Right lobe of liver (tissue), 6 donors: ENCODE measurements around the gene CCHCR1. TPM values are rescaled to one million over a fixed set of nuclear protein-coding genes. Genes with fewer than 3 reads are reported as not detected.

Experiments
- ATAC-seq, 4 donors: fragments of 200-7000 bp; cut with Tn5 transposase; one replicate each; pipeline ENCODE4 v1.9.1; 2020; ENCODE audit warnings: mild to moderate bottlenecking in 4 of 4, moderate library complexity in 4 of 4
- DNase-seq, 3 donors: peaks; one replicate each; pipeline ENCODE4 v3.0.0-alpha.2; 2020
- H3K27ac ChIP-seq, 3 donors: fragments of 200-600 bp; one replicate each; pipeline ENCODE4 v1.8.0; 2022
- H3K27me3 ChIP-seq, 2 donors: fragments of 200-600 bp; one replicate each; pipeline ENCODE4 v1.8.0; 2022
- H3K36me3 ChIP-seq, 4 donors: fragments of 200-600 bp; sonication (generic) in 1 of 4; one replicate each; pipeline versions ENCODE4 v1.5.1 to v1.8.0; 2017 to 2022; ENCODE audit warnings: control low read depth in 1 of 4
- H3K4me1 ChIP-seq, 4 donors: fragments of 200-600 bp; sonication (generic) in 1 of 4; one replicate each; pipeline versions ENCODE4 v1.5.1 to v1.8.0; 2017 to 2022; ENCODE audit warnings: control low read depth in 1 of 4
- H3K4me3 ChIP-seq, 3 donors: fragments of 200-600 bp; one replicate each; pipeline ENCODE4 v1.8.0; 2022
- H3K9me3 ChIP-seq, 4 donors: fragments of 200-600 bp; sonication (generic) in 1 of 4; one replicate each; pipeline versions ENCODE4 v1.5.1 to v1.8.0; 2017 to 2022; ENCODE audit warnings: control low read depth in 1 of 4
- CTCF ChIP-seq, 4 donors: fragments of 200-600 bp in 3 of 4; fragments of 450-650 bp in 1 of 4; IDR thresholded peaks; one replicate each; pipeline versions ENCODE4 v1.5.1 to v1.8.0; 2016 to 2022; ENCODE audit warnings: antibody characterized with exemption in 4 of 4, mild to moderate bottlenecking in 2 of 4
- POLR2A ChIP-seq: fragments of 450-650 bp; IDR thresholded peaks from one replicate; pipeline ENCODE4 v1.6.1; 2017; ENCODE audit warnings: antibody characterized with exemption, mild to moderate bottlenecking
- WGBS: methylation state at CpG from one replicate; pipeline ENCODE4 v1.1.6; 2018; ENCODE audit warnings: low coverage, low lambda C conversion rate; ENCODE audit not compliant: insufficient coverage; ENCODE audit errors: missing lambda C conversion rate; 5-methylcytosine and 5-hydroxymethylcytosine counted together
- intact Hi-C, 2 donors: fragments of 100-400 bp; cut with DNase I; formaldehyde crosslinking; loops; one replicate each; pipeline versions ENCODE4 v1.11.2 to v1.14.1; 2022
- long read RNA-seq: library from polyadenylated mRNA; unstranded; transcript quantifications from one replicate; pipeline ENCODE4 v2.0.0, GENCODE V29; 2019
- total RNA-seq, 6 experiments: library from RNA; depleted of rRNA in 2 of 6; stranded (reverse); fragments of >200 nt in 2 of 6; fragmentation: NEBNext Ultra II Directional in 3 of 6; extraction: Animal tissue kit (Norgen Biotek cat#: 25700) in 3 of 6; gene quantifications; one replicate each; pipeline versions ENCODE4 v1.1.0 to v1.2.4, GENCODE V29; 2016 to 2023
- donor health status: DM: no; HTN: yes; CAD: no.
- donor health status: DM: no; HTN: no; CAD: no.
- donor health status: DM: no; HTN: no; CAD: no.
- donor health status: DM: no; HTN: yes; CAD: no.
- donor health status: DM: no; HTN: yes; CAD: no.

The CCHCR1 gene
- 1 to 10 TPM; 6.0 to 9.1 (median 8.0) TPM for total RNA-seq
- long read RNA-seq = 0 reads

GRCh38 chr6:31157513-31158139 lies at the start of gene CCHCR1:
CCHCR1 (minus strand) TSS chr6:31157802; CDS start chr6:31157600, 202 bp downstream.
- WGBS = 6% methylated on average over 11 of the region's 14 CpGs
- Histone ChIP-seq H3K36me3 (no peaks in the 10 kb centered on the region), H3K4me3 (peak within 1 kb of the TSS; percentile 58 to 69 (median 62)), H3K4me1 (peaks cover 0 to 6% (median 0%) of the 10 kb centered on the region in 4 donors), H3K27me3 (no peaks in the 10 kb centered on the region), H3K9me3 (no peaks in the 10 kb centered on the region), H3K27ac (peak within 1 kb of the TSS in 2 of 3 donors; percentile 44 to 51)
- TF ChIP-seq CTCF (IDR thresholded peaks at IDR 0.05) = no peak
- no peak for TF ChIP-seq POLR2A
- intact Hi-C loops = no loop called here
- DNase-seq (no peak), ATAC-seq (peak in 3 of 4 donors; percentile 29 to 35 (median 34))

GRCh38 chr6:31205638-31206037 lies 48.0 kb upstream of the CCHCR1 start:
- DNase-seq = peak in 1 of 3 donors; percentile 38
- WGBS = 38% methylated on average over 2 of the region's 2 CpGs
- intact Hi-C loops = no loop called here
- H3K4me1 ChIP-seq = peaks cover 2 to 37% (median 20%) of the 10 kb centered on the region in 4 donors
- no peak overlapping the region for H3K4me3 ChIP-seq
- no peak overlapping the region for H3K27ac ChIP-seq
- no peaks in the 10 kb centered on the region for H3K27me3 ChIP-seq
- no peaks in the 10 kb centered on the region for H3K9me3 ChIP-seq
- TF ChIP-seq POLR2A = no peak
- H3K36me3 ChIP-seq = no peaks in the 10 kb centered on the region
- no peak for ATAC-seq

GRCh38 chr6:31204751-31205145 lies 47.1 kb upstream of the CCHCR1 start:
- DNase-seq = no peak
- Histone ChIP-seq H3K27me3 (no peaks in the 10 kb centered on the region), H3K4me3 (no peak overlapping the region), H3K27ac (peak overlapping the region; percentile 87 to 94 (median 90)), H3K9me3 (no peaks in the 10 kb centered on the region), H3K36me3 (no peaks in the 10 kb centered on the region), H3K4me1 (peaks cover 2 to 37% (median 20%) of the 10 kb centered on the region in 4 donors)
- WGBS = 83% methylated on average over 4 of the region's 4 CpGs
- intact Hi-C loops = no loop called here
- ATAC-seq = no peak
- no peak for TF ChIP-seq CTCF (IDR thresholded peaks at IDR 0.05)
- no peak for TF ChIP-seq POLR2A

- H3K36me3 ChIP-seq = no peaks in the 10 kb centered on the region
- ATAC-seq (peak; percentile 70 to 76 (median 71)), DNase-seq (no peak)
- H3K27ac ChIP-seq = peak overlapping the region; percentile 87 to 94 (median 90)
- 11% methylated on average over 5 of the region's 5 CpGs for WGBS
- H3K27me3 ChIP-seq = no peaks in the 10 kb centered on the region
- TF ChIP-seq CTCF (IDR thresholded peaks at IDR 0.05) = no peak
- TF ChIP-seq POLR2A = no peak
- no peaks in the 10 kb centered on the region for H3K9me3 ChIP-seq
- H3K4me1 ChIP-seq = peaks cover 0 to 28% (median 14%) of the 10 kb centered on the region in 4 donors
- peak overlapping the region; percentile 9 to 59 (median 56) for H3K4me3 ChIP-seq
- intact Hi-C loops = no loop called here
Measured at GRCh38 chr6:31203345-31203979, 45.9 kb upstream of the CCHCR1 start.
